Activated CD8-positive, alpha-beta T cell treated with anti-CD3 and anti-CD28 coated beads, Interleukin-2, amount 10 ng/mL, durations not matched to agents 7 days and 5 days (primary cell): ENCODE data around the gene NT5C3A. TPM values are rescaled to one million over a fixed set of nuclear protein-coding genes. Genes with fewer than 3 reads are reported as not detected.
"Not testable (repeated sequence)": the region's sequence is repeated elsewhere in the genome, so short reads cannot be mapped to it uniquely, and the experiment has no call there.

ENCODE experiments used
- ATAC-seq: fragments of 150-1000 bp; cut with Tn5 transposase; one replicate; pipeline ENCODE4 v1.10.0; 2021; ENCODE audit warnings: moderate library complexity
- CTCF ChIA-PET: fragments of 350-600 bp; sonication (Branson Sonifier 250); formaldehyde crosslinking; loops from one replicate; lab custom pipeline; 2021; ENCODE audit warnings: antibody characterized with exemption; lab: Charles Lee
- POLR2A ChIA-PET: fragments of 350-600 bp; sonication (Branson Sonifier 250); formaldehyde crosslinking; loops from one replicate; lab custom pipeline; 2021; ENCODE audit warnings: antibody characterized with exemption; lab: Charles Lee
- DNase-seq: peaks from one replicate; pipeline ENCODE4 v3.0.0-alpha.2; 2020
- H3K27ac Mint-ChIP-seq: one replicate; pipeline ENCODE4 v1.8.0; 2021; ENCODE audit warnings: mild to moderate bottlenecking, mixed read lengths
- H3K27me3 Mint-ChIP-seq: one replicate; pipeline ENCODE4 v1.8.0; 2021; ENCODE audit warnings: low read depth, mixed read lengths
- H3K36me3 Mint-ChIP-seq: one replicate; pipeline ENCODE4 v1.8.0; 2021; ENCODE audit warnings: low read depth, mixed read lengths
- H3K4me1 Mint-ChIP-seq: one replicate; pipeline ENCODE4 v1.8.0; 2021; ENCODE audit warnings: low read depth, mixed read lengths
- H3K4me3 Mint-ChIP-seq: one replicate; pipeline ENCODE4 v1.8.0; 2021; ENCODE audit warnings: mild to moderate bottlenecking, mixed read lengths
- H3K9me3 Mint-ChIP-seq: one replicate; pipeline ENCODE4 v1.8.0; 2022; ENCODE audit warnings: mixed read lengths; ENCODE audit not compliant: insufficient read depth
- total RNA-seq, 2 experiments: library from RNA; stranded (reverse); gene quantifications; one replicate each; pipeline ENCODE4 v1.2.3, GENCODE V29; 2021

The NT5C3A gene
- total RNA-seq, 2 experiments from 2014 or later, result 44.4 to 45.8 TPM

DNA sequence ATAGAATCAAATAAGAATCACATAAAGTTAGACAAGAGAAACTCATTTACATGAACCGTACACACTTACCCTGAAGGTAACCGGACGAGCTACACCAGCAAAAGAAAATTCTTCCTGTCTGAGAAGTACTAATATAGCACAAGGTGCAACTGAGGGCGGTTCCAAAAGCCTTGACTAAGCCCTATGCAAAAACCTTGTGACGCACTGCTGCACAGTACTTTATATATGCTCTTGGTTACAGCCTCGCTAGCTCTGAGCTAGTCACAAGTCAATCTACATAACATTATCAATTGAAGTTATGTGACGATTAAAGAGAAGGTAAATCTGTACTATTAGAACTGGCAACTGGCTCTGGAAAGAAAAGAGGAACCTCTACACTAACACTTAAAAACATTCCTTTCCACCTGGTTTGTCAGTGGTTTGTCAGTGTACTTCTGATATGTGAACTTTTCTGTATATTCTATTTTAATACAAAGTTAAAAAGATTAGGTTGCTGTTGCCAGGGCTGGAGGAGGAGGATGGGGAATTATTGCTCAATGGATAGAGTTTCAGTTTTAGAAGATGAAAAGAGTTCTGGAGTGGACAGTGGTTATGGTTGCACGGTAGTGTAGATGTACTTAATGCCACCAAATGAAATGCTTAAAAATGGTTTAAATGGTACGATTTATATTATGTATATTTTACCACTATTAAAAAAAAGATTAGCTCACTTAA is 21.6 kb downstream of the NT5C3A start:
- no peaks in the 10 kb centered on the region for H3K9me3 Mint-ChIP-seq
- POLR2A ChIA-PET, result interaction anchor here (0.8 to 2.7 kb wide), 6 partner anchors 10 to 150 kb away, joined by 3 to 30 read pairs (median 8); partner anchors contain the start of genes NT5C3A and RP9

DNA sequence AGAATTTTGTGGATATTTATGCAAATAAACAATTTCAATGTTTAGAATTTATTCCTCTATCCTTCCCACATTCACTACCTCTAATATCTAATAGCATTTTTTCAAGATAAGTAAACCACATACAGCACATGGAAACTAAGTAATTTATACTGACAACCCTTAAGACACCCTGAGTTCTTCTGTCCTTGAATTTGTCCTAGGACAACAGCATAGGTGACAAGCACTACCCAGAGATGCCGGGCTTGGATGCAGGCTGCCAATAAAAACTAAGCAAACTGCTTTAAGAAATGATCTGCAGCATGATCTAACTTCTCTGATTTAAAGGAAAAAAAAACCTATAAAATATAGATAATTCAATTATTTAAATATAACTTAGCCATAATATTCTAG is 22.7 kb downstream of the NT5C3A start:
- H3K9me3 Mint-ChIP-seq, result no peaks in the 10 kb centered on the region
- POLR2A ChIA-PET, result interaction anchor here (0.8 to 2.7 kb wide), 6 partner anchors 9 to 149 kb away, joined by 3 to 30 read pairs (median 8); partner anchors contain the start of genes NT5C3A and RP9
- DNase-seq, result no peak
- CTCF ChIA-PET, result interaction anchor here (0.9 to 3.2 kb wide), 11 partner anchors 9 to 193 kb away, joined by 3 to 31 read pairs (median 6); partner anchors contain the start of genes NT5C3A and RP9
- H3K36me3 Mint-ChIP-seq, result peaks cover 11% of the 10 kb centered on the region
- peaks cover 40% of the 10 kb centered on the region for H3K4me1 Mint-ChIP-seq
- H3K4me3 Mint-ChIP-seq, result peak overlapping the region; percentile 81
- ATAC-seq, result no peak
- H3K27ac Mint-ChIP-seq, result peak overlapping the region; percentile 82
- no peaks in the 10 kb centered on the region for H3K27me3 Mint-ChIP-seq

More for the DNA sequence above, 21.6 kb downstream of the NT5C3A start:
- ATAC-seq (peak; percentile 98), DNase-seq (peak; percentile 84)
- Mint-ChIP-seq H3K36me3 (peaks cover 10% of the 10 kb centered on the region), H3K27ac (peak overlapping the region; percentile 73), H3K4me3 (peak overlapping the region; percentile 78), H3K27me3 (no peaks in the 10 kb centered on the region), H3K4me1 (peaks cover 43% of the 10 kb centered on the region)
- CTCF ChIA-PET, result interaction anchor here (0.8 to 3.2 kb wide), 9 partner anchors 8 to 194 kb away, joined by 3 to 31 read pairs (median 17); partner anchors contain the start of genes NT5C3A and RP9

DNA sequence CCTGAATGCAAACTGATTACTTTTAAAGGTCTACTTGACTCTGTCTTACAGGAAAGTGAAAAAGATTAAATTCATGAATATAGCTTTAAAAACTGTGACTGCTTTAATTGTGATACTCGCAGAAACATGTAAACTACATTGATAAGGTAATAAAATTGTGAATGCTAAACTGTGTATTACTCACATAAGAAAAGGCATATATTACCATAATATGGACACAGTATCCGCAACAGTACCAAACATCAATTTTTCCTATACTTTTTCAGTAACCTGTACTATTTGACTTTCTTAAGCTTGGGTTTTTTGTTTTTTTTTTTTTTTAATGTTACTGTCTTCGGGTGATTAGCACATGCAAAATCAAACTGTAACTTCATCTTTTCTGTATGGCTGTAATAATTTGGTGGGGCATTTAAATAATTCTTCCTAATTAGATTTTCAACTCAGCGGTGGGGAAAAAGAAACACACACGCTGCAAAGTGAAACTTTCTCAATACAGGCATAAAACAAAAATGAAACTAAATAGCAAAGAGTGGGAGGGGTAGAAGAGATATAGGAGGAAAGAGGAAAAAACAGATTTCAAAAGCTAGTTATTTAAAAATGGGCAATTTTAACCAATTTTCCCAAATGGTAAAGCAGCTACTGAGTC is 23.2 kb downstream of the NT5C3A start:
- Mint-ChIP-seq H3K9me3 (no peaks in the 10 kb centered on the region), H3K27ac (peak overlapping the region; percentile 82), H3K4me3 (peak overlapping the region; percentile 81), H3K4me1 (peaks cover 41% of the 10 kb centered on the region), H3K36me3 (peaks cover 16% of the 10 kb centered on the region), H3K27me3 (no peaks in the 10 kb centered on the region)
- ATAC-seq, result peak; percentile 48
- ChIA-PET CTCF (interaction anchor here (1.1 to 3.2 kb wide), 9 partner anchors 10 to 193 kb away, joined by 3 to 31 read pairs (median 17); partner anchors contain the start of genes NT5C3A and RP9), POLR2A (interaction anchor here (1.5 to 2.7 kb wide), 4 partner anchors 8 to 149 kb away, joined by 5 to 30 read pairs (median 12); partner anchors contain the start of genes NT5C3A and RP9)
- no peak for DNase-seq

DNA sequence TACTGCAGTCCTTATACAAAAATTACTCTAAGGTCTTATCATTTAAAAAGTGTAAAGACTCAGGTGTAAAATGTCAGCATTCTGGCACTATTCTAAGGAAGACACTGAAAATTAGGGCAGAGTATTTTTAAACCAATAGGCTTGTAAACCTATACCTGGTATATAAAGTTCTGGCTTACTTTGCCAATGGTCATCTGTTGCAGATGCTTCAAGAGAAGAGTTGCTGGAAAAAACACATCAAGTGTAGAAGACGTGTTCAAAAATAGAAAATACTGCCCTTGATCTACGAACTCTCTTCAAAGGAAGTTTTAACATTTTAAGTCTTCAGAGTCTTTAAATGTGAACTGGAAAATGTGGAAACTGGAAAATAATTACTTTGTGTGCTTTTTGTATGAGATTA is 23.9 kb downstream of the NT5C3A start:
- ATAC-seq (no peak), DNase-seq (no peak)
- peak overlapping the region; percentile 82 for H3K27ac Mint-ChIP-seq
- peaks cover 39% of the 10 kb centered on the region for H3K4me1 Mint-ChIP-seq
- H3K36me3 Mint-ChIP-seq, result peaks cover 20% of the 10 kb centered on the region
- CTCF ChIA-PET, result interaction anchor here (1.6 to 3.2 kb wide), 6 partner anchors 10 to 192 kb away, joined by 5 to 31 read pairs (median 21); partner anchors contain the start of genes NT5C3A and RP9
- H3K9me3 Mint-ChIP-seq, result no peaks in the 10 kb centered on the region
- peak overlapping the region; percentile 81 for H3K4me3 Mint-ChIP-seq
- POLR2A ChIA-PET, result interaction anchor here (2.7 kb wide), 1 partner anchor 70 kb away, joined by 14 read pairs; the partner anchor contains the start of gene RP9
- no peaks in the 10 kb centered on the region for H3K27me3 Mint-ChIP-seq

DNA sequence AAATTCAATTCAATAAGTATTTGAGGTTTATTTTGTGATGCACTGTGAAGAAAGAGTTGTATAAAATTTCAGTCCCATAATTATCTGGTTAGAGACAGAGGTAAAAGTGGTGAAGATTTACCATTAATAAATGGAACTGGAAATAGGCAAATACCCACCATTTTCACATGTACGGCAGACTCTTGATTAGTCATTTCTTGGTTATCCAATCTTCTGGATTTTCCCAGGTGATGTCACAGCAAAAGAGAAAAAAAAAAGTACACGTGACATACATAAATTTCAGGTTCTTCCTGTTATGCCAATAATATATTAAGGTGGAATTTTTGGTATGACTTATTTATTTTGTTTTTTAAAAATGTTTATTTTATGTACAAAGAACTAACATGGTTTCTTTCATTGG is 26.8 kb downstream of the NT5C3A start:
- peaks cover 25% of the 10 kb centered on the region for H3K36me3 Mint-ChIP-seq
- CTCF ChIA-PET, result no interaction called here
- H3K9me3 Mint-ChIP-seq, result no peaks in the 10 kb centered on the region
- DNase-seq (no peak), ATAC-seq (no peak)
- H3K4me3 Mint-ChIP-seq, result no peak overlapping the region
- POLR2A ChIA-PET, result no interaction called here
- no peak overlapping the region for H3K27ac Mint-ChIP-seq
- H3K27me3 Mint-ChIP-seq, result no peaks in the 10 kb centered on the region
- H3K4me1 Mint-ChIP-seq, result peaks cover 29% of the 10 kb centered on the region

DNA sequence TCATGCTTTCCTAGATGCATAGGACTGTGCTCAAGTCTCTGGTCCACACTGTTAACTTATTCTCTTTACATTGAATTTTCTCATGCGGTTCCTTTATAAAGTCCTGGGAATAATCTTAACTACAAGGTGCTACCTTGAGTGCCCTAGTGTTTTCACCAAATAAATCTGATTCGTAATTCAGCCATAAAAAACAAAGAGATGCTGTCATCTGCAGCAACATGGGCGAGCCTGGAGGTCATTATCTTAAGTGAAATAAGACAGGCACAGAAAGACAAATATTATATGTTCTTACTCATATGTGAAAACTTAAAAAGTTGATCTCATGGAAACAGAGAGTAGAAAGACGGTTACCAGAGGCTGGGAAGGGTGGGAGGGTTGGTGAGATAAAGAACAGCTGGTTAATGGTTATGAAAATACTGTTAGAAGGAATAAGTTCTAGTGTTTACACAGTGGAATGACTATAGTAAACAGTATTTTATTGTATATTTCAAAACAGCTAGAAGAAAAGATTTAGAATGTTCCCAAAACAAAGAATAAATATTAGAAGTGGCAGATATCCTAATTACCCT is 38.3 kb downstream of the NT5C3A start:
- Mint-ChIP-seq H3K9me3 (no peaks in the 10 kb centered on the region), H3K27me3 (no peaks in the 10 kb centered on the region), H3K4me3 (no peak overlapping the region), H3K27ac (no peak overlapping the region), H3K36me3 (peaks cover 32% of the 10 kb centered on the region), H3K4me1 (peaks cover 1% of the 10 kb centered on the region)
- no peak for ATAC-seq
- ChIA-PET POLR2A (interaction anchor here (0.7 kb wide), 1 partner anchor 1552 kb away, joined by 3 read pairs; no protein-coding TSS in a partner anchor), CTCF (interaction anchor here (1.0 to 1.7 kb wide), 2 partner anchors 16 to 177 kb away, joined by 3 to 6 read pairs; no protein-coding TSS in a partner anchor)
- DNase-seq, result no peak

DNA sequence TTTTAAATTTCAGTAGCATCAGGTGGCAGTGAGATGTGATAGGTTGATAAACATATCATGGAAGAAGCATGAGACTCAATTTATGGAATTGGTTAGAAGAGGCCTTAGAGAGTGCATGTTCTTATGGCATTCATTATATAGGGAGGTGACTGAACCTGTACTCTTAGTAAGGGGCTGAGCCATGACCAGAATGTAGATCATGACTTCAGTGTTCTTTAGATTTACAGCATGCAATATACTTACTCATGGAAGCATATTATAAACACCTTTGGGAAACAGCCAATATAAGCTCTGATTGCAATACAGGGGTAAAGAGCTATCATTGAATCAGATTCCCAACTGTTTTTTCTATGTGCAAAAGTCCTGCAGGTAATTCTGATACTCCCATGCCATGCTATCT is 50.2 kb downstream of the NT5C3A start:
- POLR2A ChIA-PET, result no interaction called here
- peaks cover 47% of the 10 kb centered on the region for H3K36me3 Mint-ChIP-seq
- no peak overlapping the region for H3K4me3 Mint-ChIP-seq

DNA sequence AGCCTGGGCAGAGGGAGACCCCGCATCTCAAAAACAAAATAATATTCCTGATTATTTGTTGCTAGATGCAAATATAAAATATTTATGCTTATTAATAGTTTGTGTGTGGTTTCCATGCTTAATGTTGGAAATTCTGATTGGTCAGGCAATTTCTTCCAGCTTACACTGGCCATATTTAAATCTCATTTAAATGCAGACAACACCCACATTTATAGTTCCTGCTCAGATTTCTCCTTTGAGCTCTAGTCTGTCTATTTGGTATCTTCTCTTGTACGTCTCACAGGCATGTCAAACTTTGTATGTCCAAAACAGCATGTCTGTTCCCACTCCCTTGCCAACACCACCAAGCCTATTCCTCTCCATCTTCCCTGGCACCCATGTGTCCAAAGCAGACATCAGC is 52.8 kb downstream of the NT5C3A start:
- H3K27ac Mint-ChIP-seq, result no peak overlapping the region

More for the DNA sequence above, 50.2 kb downstream of the NT5C3A start:
- H3K27ac Mint-ChIP-seq, result no peak overlapping the region
- no peaks in the 10 kb centered on the region for H3K4me1 Mint-ChIP-seq
- no peak for ATAC-seq
- DNase-seq, result no peak
- CTCF ChIA-PET, result interaction anchor here (1.1 to 1.7 kb wide), 3 partner anchors 16 to 166 kb away, joined by 4 to 6 read pairs (median 5); no protein-coding TSS in a partner anchor
- H3K27me3 Mint-ChIP-seq, result no peaks in the 10 kb centered on the region
- H3K9me3 Mint-ChIP-seq, result no peaks in the 10 kb centered on the region

DNA sequence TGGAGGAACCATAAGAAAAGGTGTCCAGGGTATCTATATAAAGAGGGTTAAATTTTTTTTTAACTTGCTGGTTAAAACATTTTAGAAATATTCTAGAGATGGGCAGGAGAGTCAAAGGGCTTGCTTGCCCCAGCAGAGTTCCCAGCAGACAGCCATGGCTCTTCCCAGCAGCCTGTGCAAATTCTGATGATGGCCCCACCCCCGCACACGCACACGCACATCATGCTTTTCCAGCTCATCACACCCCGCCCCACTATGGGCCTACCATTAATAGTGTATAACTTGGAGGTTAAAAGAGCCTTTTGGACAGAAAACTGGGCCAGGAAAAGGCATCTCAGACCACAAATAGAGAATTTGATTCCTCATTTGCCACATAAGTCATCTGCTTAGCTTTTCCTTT is 56.9 kb downstream of the NT5C3A start:
- H3K27ac Mint-ChIP-seq, H3K27me3 Mint-ChIP-seq, CTCF ChIA-PET, H3K36me3 Mint-ChIP-seq, H3K4me3 Mint-ChIP-seq, ATAC-seq, POLR2A ChIA-PET, H3K4me1 Mint-ChIP-seq, H3K9me3 Mint-ChIP-seq, DNase-seq: not testable (repeated sequence)

More for the DNA sequence above, 52.8 kb downstream of the NT5C3A start:
- ChIA-PET CTCF (no interaction called here), POLR2A (no interaction called here)
- DNase-seq (no peak), ATAC-seq (no peak)
- H3K36me3 Mint-ChIP-seq, result peaks cover 34% of the 10 kb centered on the region
- H3K27me3 Mint-ChIP-seq, result no peaks in the 10 kb centered on the region
- no peaks in the 10 kb centered on the region for H3K9me3 Mint-ChIP-seq
- no peaks in the 10 kb centered on the region for H3K4me1 Mint-ChIP-seq
- no peak overlapping the region for H3K4me3 Mint-ChIP-seq

DNA sequence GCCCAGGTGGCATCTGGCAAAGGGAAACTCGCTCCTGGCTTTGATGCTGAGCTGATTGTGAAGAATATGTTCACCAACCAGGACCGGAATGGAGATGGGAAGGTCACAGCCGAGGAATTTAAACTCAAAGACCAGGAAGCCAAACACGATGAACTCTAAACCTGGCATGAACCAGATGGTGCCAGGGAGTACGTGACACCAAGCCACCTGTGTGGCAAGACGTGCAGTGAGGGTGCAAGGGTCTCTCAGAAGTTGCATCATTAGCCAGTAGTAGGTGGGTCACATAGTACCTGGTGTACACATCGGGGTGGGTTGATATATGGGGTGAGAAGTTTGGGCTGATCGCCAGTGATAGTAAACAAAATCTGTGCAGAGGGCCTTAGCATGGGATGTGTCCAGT is 57.4 kb downstream of the NT5C3A start:
- ATAC-seq, H3K27me3 Mint-ChIP-seq, H3K4me1 Mint-ChIP-seq, H3K36me3 Mint-ChIP-seq, POLR2A ChIA-PET, DNase-seq, H3K27ac Mint-ChIP-seq, H3K4me3 Mint-ChIP-seq, H3K9me3 Mint-ChIP-seq, CTCF ChIA-PET: not testable (repeated sequence)

DNA sequence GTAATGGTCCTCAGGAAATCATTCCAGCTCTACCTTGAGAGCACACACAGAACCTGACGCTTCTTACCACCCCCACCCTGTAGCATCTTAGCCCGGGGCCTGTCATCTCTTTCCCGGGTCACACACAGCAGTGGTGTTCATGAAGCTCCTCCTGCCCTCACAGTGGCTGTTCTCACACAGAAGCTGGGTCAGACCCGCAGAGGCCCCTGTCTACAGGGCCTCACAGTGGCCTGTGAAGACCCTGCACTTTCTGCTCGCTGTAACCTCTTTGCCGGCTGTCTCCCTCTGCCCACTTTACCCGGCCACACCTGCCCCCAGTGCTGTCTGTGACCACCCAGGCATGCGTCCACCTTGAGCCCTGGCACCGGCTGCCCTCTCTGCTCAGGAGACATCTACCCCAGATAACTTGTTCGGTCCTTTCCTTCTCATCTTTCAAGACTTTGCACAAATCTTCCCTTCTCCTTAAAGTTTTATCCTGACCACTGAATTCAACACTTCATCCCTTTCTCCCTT is 58.4 kb downstream of the NT5C3A start:
- ATAC-seq, H3K27ac Mint-ChIP-seq, POLR2A ChIA-PET, H3K4me1 Mint-ChIP-seq, H3K27me3 Mint-ChIP-seq, H3K36me3 Mint-ChIP-seq, DNase-seq, H3K4me3 Mint-ChIP-seq, H3K9me3 Mint-ChIP-seq, CTCF ChIA-PET: not testable (repeated sequence)
